ENCODE data around the gene ARID3A.

Gene ARID3A

GRCh38 chr19:986083-986482 lies 60.2 kb downstream of the ARID3A start:
- H3K4me1 ChIP-seq (ENCODE audit: control insufficient read depth, insufficient read depth, low read length) = no peaks in the 10 kb centered on the region
- no peaks in the 10 kb centered on the region for H3K9me3 ChIP-seq (ENCODE audit: control insufficient read depth, insufficient read depth, low read length)
- H3K36me3 ChIP-seq (ENCODE audit: control insufficient read depth, insufficient read depth, low read length) = peaks cover 33% of the 10 kb centered on the region
- no peak overlapping the region for H3K4me3 ChIP-seq (ENCODE audit: low read depth, low read length)
- H3K9ac ChIP-seq (ENCODE audit: low read depth, low read length) = no peak overlapping the region
- no peaks in the 10 kb centered on the region for H3K27me3 ChIP-seq (ENCODE audit: control insufficient read depth, insufficient read depth, low read length)

- H3K36me3 ChIP-seq (ENCODE audit: control insufficient read depth, insufficient read depth, low read length) = peaks cover 37% of the 10 kb centered on the region
- no peak overlapping the region for H3K4me3 ChIP-seq (ENCODE audit: low read depth, low read length)
- H3K9me3 ChIP-seq (ENCODE audit: control insufficient read depth, insufficient read depth, low read length) = no peaks in the 10 kb centered on the region
- H3K27me3 ChIP-seq (ENCODE audit: control insufficient read depth, insufficient read depth, low read length) = no peaks in the 10 kb centered on the region
- H3K4me1 ChIP-seq (ENCODE audit: control insufficient read depth, insufficient read depth, low read length) = no peaks in the 10 kb centered on the region
- no peak overlapping the region for H3K9ac ChIP-seq (ENCODE audit: low read depth, low read length)
These were observed 62.2 kb downstream of the ARID3A start for GRCh38 chr19:988081-988480.

GRCh38 chr19:988510-988909 lies 62.7 kb downstream of the ARID3A start:
- no peaks in the 10 kb centered on the region for H3K4me1 ChIP-seq (ENCODE audit: control insufficient read depth, insufficient read depth, low read length)
- peaks cover 42% of the 10 kb centered on the region for H3K36me3 ChIP-seq (ENCODE audit: control insufficient read depth, insufficient read depth, low read length)
- no peak overlapping the region for H3K9ac ChIP-seq (ENCODE audit: low read depth, low read length)
- H3K9me3 ChIP-seq (ENCODE audit: control insufficient read depth, insufficient read depth, low read length) = no peaks in the 10 kb centered on the region
- no peak overlapping the region for H3K4me3 ChIP-seq (ENCODE audit: low read depth, low read length)
- H3K27me3 ChIP-seq (ENCODE audit: control insufficient read depth, insufficient read depth, low read length) = no peaks in the 10 kb centered on the region

- H3K4me1 ChIP-seq (ENCODE audit: control insufficient read depth, insufficient read depth, low read length) = no peaks in the 10 kb centered on the region
- H3K27me3 ChIP-seq (ENCODE audit: control insufficient read depth, insufficient read depth, low read length) = no peaks in the 10 kb centered on the region
- no peak overlapping the region for H3K4me3 ChIP-seq (ENCODE audit: low read depth, low read length)
- peaks cover 51% of the 10 kb centered on the region for H3K36me3 ChIP-seq (ENCODE audit: control insufficient read depth, insufficient read depth, low read length)
- H3K9ac ChIP-seq (ENCODE audit: low read depth, low read length) = no peak overlapping the region
- no peaks in the 10 kb centered on the region for H3K9me3 ChIP-seq (ENCODE audit: control insufficient read depth, insufficient read depth, low read length)
These were observed 63.7 kb downstream of the ARID3A start for GRCh38 chr19:989381-990081.

GRCh38 chr19:990119-990571 lies 64.3 kb downstream of the ARID3A start:
- no peak overlapping the region for H3K4me3 ChIP-seq (ENCODE audit: low read depth, low read length)
- H3K27me3 ChIP-seq (ENCODE audit: control insufficient read depth, insufficient read depth, low read length) = no peaks in the 10 kb centered on the region
- H3K9me3 ChIP-seq (ENCODE audit: control insufficient read depth, insufficient read depth, low read length) = no peaks in the 10 kb centered on the region
- no peaks in the 10 kb centered on the region for H3K4me1 ChIP-seq (ENCODE audit: control insufficient read depth, insufficient read depth, low read length)
- peaks cover 55% of the 10 kb centered on the region for H3K36me3 ChIP-seq (ENCODE audit: control insufficient read depth, insufficient read depth, low read length)
- no peak overlapping the region for H3K9ac ChIP-seq (ENCODE audit: low read depth, low read length)

- Histone ChIP-seq H3K9ac (ENCODE audit: low read depth, low read length) (no peak overlapping the region), H3K4me3 (ENCODE audit: low read depth, low read length) (no peak overlapping the region), H3K27me3 (ENCODE audit: control insufficient read depth, insufficient read depth, low read length) (no peaks in the 10 kb centered on the region), H3K36me3 (ENCODE audit: control insufficient read depth, insufficient read depth, low read length) (peaks cover 55% of the 10 kb centered on the region), H3K4me1 (ENCODE audit: control insufficient read depth, insufficient read depth, low read length) (no peaks in the 10 kb centered on the region), H3K9me3 (ENCODE audit: control insufficient read depth, insufficient read depth, low read length) (no peaks in the 10 kb centered on the region)
These were observed 64.9 kb downstream of the ARID3A start for GRCh38 chr19:990746-991145.

GRCh38 chr19:991174-991931 lies 65.5 kb downstream of the ARID3A start:
- peaks cover 49% of the 10 kb centered on the region for H3K36me3 ChIP-seq (ENCODE audit: control insufficient read depth, insufficient read depth, low read length)
- no peaks in the 10 kb centered on the region for H3K9me3 ChIP-seq (ENCODE audit: control insufficient read depth, insufficient read depth, low read length)

GRCh38 chr19:991932-992669 lies 66.3 kb downstream of the ARID3A start:
- Histone ChIP-seq H3K4me1 (ENCODE audit: control insufficient read depth, insufficient read depth, low read length) (no peaks in the 10 kb centered on the region), H3K36me3 (ENCODE audit: control insufficient read depth, insufficient read depth, low read length) (peaks cover 44% of the 10 kb centered on the region), H3K9ac (ENCODE audit: low read depth, low read length) (no peak overlapping the region), H3K27me3 (ENCODE audit: control insufficient read depth, insufficient read depth, low read length) (peaks cover under 1% of the 10 kb centered on the region), H3K9me3 (ENCODE audit: control insufficient read depth, insufficient read depth, low read length) (no peaks in the 10 kb centered on the region), H3K4me3 (ENCODE audit: low read depth, low read length) (no peak overlapping the region)

More at GRCh38 chr19:991174-991931, 65.5 kb downstream of the ARID3A start:
- no peak overlapping the region for H3K9ac ChIP-seq (ENCODE audit: low read depth, low read length)
- H3K4me3 ChIP-seq (ENCODE audit: low read depth, low read length) = no peak overlapping the region
- no peaks in the 10 kb centered on the region for H3K4me1 ChIP-seq (ENCODE audit: control insufficient read depth, insufficient read depth, low read length)
- no peaks in the 10 kb centered on the region for H3K27me3 ChIP-seq (ENCODE audit: control insufficient read depth, insufficient read depth, low read length)

GRCh38 chr19:992670-993055 lies 66.8 kb downstream of the ARID3A start:
- Histone ChIP-seq H3K4me3 (ENCODE audit: low read depth, low read length) (no peak overlapping the region), H3K27me3 (ENCODE audit: control insufficient read depth, insufficient read depth, low read length) (peaks cover 2% of the 10 kb centered on the region), H3K9ac (ENCODE audit: low read depth, low read length) (no peak overlapping the region), H3K9me3 (ENCODE audit: control insufficient read depth, insufficient read depth, low read length) (no peaks in the 10 kb centered on the region), H3K36me3 (ENCODE audit: control insufficient read depth, insufficient read depth, low read length) (peaks cover 44% of the 10 kb centered on the region), H3K4me1 (ENCODE audit: control insufficient read depth, insufficient read depth, low read length) (no peaks in the 10 kb centered on the region)

- no peak overlapping the region for H3K9ac ChIP-seq (ENCODE audit: low read depth, low read length)
These were observed 67.6 kb downstream of the ARID3A start for GRCh38 chr19:993361-993830.

GRCh38 chr19:993831-994393 lies 68.1 kb downstream of the ARID3A start:
- Histone ChIP-seq H3K27me3 (ENCODE audit: control insufficient read depth, insufficient read depth, low read length) (peaks cover 4% of the 10 kb centered on the region), H3K9me3 (ENCODE audit: control insufficient read depth, insufficient read depth, low read length) (no peaks in the 10 kb centered on the region), H3K36me3 (ENCODE audit: control insufficient read depth, insufficient read depth, low read length) (peaks cover 41% of the 10 kb centered on the region), H3K9ac (ENCODE audit: low read depth, low read length) (no peak overlapping the region), H3K4me3 (ENCODE audit: low read depth, low read length) (no peak overlapping the region), H3K4me1 (ENCODE audit: control insufficient read depth, insufficient read depth, low read length) (no peaks in the 10 kb centered on the region)

More at GRCh38 chr19:993361-993830, 67.6 kb downstream of the ARID3A start:
- Histone ChIP-seq H3K9me3 (ENCODE audit: control insufficient read depth, insufficient read depth, low read length) (no peaks in the 10 kb centered on the region), H3K4me1 (ENCODE audit: control insufficient read depth, insufficient read depth, low read length) (no peaks in the 10 kb centered on the region), H3K36me3 (ENCODE audit: control insufficient read depth, insufficient read depth, low read length) (peaks cover 41% of the 10 kb centered on the region), H3K4me3 (ENCODE audit: low read depth, low read length) (no peak overlapping the region), H3K27me3 (ENCODE audit: control insufficient read depth, insufficient read depth, low read length) (peaks cover 4% of the 10 kb centered on the region)
